GOT3 (cell line): ENCODE data around the gene CTSW.
A peak's percentile ranks its signal among the peaks of the same experiment; 100 is the strongest.

Experiments
- DNase-seq: peaks from one replicate; lab custom pipeline; 2025; ENCODE audit warnings: mixed read lengths; lab: John Stamatoyannopoulos, UW

The CTSW gene

DNA sequence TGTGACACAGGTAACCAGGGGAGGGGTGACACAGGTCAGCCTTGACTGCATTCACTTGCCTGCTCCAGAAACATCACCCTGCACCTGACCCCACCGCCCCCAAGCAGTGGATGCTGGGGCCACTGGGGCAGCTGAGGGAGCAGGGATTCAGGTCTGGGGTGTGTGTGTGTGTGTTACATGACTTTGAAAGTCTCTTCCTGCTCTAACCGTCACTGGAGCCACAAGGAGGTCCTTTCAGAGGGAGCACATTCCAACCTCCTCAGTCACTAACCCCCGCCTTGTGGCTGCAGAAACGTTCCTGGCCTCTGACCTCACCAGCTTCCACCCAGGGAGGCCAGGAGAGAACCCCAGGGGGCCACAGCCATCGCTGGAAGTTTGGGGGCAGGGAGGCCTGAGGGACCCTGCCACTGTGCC, 23.4 kb downstream of the CTSW start:
- DNase-seq, result no peak

DNA sequence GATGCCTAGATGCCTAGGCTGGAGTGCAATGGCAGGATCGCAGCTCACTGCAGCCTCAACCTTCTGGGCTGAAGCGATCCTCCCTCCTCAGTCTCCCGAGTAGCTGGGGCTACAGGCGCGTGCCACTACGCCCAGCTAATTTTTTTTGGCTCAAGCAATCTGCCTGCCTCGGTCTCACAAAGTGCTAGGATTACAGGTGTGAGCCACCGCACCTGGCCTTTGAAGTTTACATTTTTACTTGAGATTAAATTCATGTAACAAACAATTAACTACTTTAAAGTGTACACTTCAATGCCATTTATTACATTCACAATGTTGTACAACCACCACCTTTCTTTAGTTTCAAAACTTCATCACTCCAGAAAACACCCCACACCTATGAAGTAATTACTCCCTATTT, 24.1 kb downstream of the CTSW start:
- DNase-seq, result no peak

DNA sequence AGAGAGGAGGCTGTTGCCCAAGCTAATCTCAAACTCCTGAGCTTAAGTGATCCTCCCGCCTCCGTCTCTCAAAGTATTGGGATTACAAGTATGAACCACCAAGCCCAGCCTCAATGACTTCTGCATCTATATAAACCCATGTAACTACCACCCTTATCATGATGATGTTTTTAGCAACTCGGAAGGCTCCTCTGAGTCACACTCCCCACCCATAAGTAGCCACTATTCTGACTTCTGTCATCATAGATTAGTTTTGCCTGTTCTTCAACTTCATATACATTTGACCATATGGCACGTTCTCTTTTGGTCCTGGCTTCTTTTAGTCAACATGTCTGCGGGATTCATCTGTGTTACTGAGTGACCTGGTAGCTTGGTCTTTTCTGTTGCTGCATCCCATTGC, 27.0 kb downstream of the CTSW start:
- DNase-seq, result no peak

DNA sequence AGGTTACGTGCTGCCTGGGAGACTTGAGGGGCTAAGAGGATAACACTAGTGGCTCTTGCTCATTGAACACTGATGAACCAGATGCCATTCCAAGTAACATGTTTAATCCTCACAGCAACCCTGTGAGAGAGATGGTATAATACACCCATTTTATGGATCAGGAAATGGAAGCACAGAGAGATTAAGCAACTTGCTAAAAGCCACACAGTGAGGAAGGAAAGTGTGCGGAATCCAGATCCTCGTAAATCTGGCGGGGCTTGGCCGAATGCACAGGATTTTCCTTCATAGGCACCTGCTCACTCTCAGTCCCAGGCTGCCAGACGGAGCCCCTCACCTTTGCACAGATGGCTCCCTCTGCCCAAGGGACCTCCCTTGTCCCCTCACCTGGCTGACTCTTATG, 28.2 kb downstream of the CTSW start:
- DNase-seq, result no peak

DNA sequence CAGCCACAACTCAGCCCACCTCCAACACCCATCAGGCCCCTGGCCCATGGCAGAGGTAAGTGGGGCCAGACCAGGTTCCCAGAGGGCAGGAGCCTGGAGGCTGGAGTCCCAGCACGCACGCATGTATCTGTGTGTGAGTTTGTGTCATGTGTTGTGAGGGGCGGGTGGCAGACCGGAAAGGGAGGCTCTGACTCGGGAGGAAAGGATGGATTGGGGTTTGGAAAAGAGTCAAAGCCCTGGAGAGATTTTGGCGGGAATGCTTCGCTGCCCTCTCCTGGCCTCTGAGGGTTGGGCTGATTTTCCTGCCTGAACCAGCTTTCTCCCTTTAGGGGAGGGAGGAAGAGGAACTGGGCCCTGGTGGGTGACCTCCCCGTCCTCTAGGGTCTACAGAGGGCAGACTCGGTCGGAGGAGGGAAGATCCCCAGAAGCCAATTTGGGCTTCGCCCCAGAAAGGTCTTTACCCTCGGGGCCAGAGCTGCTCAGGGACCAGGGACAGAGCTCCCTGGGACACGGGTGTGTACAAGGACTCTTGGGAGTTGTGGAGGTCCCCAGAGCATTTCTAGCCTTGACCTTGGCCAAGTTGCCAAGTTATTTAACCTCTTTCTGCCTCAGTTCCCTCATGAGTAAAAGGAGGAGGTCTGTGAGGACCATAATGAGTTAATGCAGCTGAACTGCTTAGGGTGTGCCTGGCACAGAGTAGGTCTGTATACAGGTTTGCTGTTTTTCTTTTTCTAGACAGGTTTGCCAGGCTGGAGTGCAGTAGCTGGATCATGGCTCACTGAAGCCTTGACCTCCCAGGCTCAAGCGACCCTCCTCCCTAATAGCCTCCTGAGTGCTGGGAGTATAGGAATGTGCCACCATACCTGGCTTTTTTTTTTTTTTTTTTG, 32.3 kb downstream of the CTSW start:
- no peak for DNase-seq

DNA sequence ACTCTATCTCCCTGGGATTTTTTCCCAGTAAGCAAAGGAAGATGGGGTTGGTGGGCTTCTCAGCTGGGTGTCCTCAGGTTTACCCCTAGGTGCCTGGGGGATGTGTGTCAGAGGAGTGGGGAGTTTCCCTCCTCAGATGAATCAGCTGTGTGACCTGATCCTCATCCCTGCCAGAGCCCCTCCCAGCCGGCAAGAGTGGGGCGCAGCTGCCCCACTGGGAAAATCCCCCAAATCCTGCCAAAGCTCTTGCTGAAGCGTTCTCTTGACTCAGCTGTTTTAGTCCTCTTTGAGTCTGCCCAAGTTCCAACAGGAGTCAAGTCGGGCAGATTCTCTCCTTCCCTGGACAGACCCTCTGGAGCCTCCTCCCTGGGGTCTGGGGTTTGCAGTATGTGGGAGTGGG, 33.2 kb downstream of the CTSW start:
- no peak for DNase-seq

DNA sequence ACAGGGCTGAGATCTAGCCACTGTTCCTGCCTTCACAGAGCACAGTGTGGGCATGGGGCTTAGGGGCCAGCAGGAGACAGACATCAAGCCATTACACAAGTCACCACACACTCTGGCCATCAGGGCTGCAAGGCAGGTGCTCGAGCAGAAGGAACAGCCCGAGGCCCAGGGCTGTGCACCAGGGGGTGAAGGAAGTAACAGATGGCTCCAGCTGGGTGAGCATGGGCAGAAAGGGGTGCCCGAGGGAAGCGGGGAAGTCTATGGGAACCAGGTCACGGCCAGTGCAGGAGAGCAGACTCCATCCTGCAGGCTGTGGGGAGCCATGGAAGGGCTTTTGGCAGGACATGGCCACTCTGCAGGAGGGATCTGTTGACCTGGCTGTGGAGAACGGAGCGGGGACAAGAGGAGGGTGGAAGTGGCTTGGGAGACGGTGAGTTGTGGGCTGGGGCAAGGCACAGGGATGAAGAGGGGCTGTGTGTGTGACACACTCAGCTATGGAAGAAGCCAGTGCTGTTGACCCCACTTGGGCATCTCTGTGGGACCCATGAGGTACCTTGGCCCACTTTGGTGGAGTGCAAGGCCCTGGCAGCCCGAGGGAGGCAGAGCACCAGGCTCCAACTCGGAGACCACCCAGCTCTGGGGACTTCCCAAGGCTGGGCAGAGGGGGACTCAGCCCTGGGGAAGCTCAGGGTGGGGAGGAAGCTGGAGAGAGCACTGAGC, 35.6 kb downstream of the CTSW start:
- DNase-seq, result no peak

DNA sequence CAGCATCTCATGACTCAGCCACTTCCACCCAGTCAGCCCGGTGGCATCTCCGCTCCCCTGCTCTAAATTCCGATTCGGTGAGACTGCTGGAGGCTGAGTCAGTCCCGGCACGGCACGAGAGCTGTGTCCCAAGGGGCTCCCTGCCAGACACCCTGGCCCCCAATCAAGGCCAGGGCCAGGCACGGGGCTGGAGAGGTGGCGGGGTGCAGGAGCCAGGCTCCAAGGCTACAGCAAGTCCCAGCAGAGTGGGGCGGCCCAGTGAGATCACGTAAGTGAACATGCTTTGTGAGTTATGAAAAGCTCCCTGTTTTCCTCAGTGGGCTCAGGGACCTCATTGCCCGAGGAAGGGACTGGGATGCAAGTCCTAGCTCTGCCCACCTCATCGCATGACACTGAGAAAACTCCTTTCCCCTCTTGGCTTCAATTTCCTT, 36.2 kb downstream of the CTSW start:
- peak; percentile 69 for DNase-seq

DNA sequence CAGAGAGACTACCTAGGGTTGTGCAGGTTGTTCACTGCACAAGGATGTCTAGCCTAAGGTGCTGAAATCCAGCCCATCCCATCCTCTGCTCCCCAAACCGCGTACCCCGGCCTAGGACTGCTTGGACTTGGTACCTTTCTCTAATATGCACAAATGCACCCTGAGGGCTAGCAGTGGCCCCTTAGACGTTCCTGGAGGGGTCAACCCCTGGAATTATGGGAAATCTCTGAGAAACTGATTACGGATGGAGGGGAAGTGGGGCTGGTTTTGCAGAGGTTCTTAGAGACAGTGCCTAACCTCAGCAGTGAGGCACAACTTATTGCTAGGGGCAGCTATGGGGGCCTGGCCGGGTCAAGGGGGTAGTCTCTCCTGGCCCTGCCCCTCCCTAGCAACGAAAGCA, 36.8 kb downstream of the CTSW start:
- no peak for DNase-seq

DNA sequence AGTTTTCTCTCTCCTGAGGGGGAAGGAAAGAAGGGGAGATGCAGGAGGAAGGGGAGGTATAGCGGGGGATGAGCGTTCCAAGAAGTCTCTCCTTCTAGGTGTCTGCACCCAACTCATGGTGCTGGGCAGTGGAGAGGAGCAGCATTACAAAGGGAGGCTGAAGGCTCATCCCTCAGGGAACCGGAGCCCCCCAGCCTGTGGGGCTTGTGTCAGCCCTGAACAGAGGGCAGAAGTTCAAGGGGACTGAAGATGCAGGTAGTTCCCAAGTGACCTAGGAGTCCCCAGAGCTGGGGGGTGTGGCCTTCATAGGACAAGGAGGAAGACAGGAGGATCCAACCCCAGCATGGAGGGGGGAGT, 37.4 kb downstream of the CTSW start:
- no peak for DNase-seq

DNA sequence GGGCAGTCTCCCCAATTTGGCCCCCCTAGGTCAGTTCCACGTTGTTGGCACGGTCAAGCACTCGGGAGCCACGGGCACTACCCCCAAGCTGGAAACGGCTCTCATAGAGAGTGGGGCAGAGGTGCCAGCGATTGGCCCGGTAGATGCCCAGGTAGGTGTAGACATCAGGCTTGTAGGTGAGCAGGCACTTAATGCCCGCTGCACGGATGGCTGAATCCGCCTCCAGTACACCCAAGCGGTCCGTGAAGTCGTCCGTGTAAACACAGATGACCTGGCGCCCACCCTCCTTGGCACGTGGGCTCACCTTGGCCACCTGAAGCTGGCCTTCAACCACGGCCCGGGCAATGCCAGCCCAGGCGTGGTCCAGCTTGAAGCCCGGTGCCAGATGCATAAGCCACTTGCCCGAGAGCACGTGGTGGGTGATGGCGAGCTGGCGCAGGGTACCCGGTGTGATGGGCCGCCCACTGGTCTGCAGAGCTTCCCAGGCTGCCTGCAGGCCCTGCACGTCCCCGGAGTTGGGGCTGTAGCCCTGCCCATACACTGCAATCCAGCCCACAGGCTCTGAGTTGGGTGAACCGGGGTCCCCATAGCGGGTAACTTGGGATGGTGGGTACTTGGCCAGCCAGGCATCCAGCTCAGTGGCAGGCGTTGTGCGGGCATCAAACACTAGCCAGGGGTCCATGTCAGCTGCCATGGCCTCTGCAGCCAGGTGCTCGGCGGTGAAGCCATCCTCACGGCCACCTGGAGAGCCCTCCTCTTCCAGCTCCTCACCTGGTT, 38.0 kb downstream of the CTSW start:
- no peak for DNase-seq

DNA sequence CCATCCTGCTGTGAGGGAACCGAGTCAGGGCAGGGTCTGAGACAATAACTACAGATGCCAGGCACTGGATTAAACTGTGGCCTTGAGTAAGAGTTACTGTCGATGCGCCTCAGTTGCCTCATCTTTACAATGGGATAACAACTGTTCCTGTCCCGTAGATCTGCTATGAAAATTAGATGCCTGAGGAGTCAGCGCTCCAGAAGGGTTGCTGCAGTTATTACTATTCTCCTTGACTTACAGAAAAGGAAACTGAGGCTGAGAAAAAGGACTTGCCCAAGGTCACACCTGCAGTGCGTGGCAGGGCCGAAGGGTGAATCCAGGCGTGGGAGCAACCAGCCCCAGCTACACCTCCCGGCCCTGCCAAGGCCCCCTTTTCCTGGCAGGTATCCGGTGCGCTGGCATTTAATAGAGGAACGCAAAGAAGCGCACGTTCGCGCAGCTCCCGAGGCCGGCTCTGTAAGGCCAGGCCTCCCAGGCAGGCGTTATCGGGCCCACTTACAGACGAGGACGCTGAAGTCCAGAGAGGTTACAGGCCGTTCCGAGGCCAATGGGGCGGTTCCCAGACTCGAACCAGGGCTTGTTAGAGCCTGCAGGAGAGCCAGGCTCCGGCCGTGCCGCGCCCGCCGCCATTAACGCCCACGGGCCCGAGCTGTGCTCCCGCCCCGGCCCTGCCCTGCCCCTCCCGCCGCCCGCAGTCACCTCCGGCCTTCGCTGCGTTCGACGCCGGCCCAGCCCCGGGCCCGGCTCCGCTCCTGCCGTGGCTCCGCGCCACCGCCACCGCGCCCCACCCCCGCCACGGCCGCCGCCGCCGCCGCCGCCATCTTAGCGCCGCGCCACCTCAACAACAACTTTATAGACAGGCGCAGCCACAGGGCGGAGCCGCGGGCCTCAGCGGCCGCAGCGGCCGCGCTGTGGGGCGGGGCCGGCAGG, 38.8 kb downstream of the CTSW start, which contains the start of gene C11orf68:
Gene C11orf68 (minus strand): TSS at position 852 of the 930 bp plus-strand sequence. CDS start 31 bp downstream, at position 821.
- no peak for DNase-seq

DNA sequence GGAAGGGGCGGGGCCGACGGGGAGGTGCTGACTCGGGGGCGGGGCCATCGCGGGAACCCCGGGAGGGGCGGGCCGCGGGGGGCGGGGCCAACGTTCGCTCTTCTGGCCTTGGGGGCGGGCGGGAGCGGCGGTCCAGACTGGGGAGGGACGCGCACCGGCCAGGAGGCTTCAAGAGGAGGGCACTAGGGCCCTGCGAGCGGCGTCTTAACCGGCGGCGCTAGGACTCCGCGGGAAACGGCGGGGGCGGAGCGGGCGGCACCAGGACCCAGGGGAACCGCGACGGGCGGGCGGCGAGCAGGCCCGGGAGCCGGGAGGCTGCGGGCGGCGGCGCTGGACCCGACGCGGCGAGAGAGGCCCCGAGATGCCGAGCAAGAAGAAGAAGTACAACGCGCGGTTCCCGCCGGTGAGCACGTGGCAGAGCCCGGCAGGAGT, 39.5 kb downstream of the CTSW start, which contains the start of gene DRAP1:
Gene DRAP1 (plus strand): TSS at position 286 of the 432 bp plus-strand sequence. CDS start 76 bp downstream, at position 362.
- peak; percentile 86 for DNase-seq

DNA sequence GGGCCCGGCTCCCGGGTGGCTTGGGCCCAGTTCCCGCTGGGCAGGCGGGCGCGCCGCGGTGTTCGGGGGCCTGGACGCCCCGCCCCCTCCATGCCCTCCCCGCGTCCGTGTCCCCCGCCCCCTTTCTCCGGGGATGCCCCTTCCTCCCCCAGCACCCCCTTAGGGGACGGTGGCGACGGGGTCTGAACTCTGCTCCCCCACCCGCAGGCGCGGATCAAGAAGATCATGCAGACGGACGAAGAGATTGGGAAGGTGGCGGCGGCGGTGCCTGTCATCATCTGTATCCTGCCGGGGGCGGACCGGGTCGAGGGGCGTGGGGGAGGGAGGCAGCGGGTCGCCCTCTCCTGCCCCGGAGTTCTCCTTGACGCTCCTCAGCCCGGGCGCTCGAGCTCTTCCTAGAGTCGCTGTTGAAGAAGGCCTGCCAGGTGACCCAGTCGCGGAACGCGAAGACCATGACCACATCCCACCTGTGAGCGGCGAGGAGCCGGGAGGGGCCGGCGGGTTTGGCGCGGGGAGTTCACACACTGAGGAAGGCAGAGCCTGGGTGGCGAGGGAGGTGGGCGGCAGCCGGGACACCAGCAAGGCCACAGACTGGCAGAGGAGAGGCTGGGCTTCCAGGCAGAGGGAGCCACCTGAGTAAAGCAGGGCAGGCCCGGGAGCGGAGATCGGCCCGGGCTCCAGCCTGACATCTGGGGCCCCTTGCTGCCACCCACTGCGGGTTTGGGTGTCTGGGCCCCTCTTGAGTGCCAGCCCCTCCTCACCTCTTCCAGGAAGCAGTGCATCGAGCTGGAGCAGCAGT, 40.1 kb downstream of the CTSW start:
- DNase-seq, result no peak

DNA sequence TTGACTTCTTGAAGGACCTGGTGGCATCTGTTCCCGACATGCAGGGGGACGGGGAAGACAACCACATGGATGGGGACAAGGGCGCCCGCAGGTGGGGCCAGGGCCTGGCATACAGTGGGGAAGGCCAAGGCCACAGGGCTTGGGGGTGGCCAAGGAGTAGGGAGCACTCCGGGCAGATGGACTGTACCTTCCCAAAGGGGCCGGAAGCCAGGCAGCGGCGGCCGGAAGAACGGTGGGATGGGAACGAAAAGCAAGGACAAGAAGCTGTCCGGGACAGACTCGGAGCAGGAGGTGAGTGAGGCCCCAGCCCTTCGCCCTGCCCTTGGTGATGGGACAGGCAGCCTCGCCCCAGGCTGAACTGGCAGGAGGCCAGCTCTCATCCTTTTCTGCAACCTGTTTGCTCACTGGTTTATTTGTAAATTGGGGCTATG, 40.8 kb downstream of the CTSW start:
- no peak for DNase-seq

DNA sequence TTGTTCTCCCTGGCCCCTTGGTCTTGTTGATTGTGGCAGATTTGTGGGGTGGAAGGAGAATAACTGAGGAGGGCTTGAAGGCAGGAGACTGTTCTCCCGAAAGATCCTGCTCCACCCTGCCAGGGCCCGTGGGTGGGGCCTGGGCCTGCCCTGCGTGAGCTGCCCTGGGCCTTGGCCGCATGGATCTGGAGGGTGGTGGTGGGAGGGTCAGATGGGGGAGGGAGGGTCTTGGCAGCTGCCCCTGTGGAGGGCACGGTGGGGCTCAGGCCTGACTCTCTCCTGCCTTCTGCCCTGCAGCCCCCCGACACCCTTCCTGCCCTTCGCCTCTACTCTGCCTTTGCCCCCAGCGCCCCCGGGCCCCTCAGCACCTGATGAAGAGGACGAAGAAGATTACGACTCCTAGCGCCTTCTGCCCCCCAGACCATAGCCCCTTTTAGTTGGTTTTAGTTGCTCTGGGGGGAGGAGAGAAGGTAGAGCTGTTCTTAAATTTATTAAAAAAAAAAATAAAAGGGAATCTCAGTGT, 41.5 kb downstream of the CTSW start:
- DNase-seq, result no peak

DNA sequence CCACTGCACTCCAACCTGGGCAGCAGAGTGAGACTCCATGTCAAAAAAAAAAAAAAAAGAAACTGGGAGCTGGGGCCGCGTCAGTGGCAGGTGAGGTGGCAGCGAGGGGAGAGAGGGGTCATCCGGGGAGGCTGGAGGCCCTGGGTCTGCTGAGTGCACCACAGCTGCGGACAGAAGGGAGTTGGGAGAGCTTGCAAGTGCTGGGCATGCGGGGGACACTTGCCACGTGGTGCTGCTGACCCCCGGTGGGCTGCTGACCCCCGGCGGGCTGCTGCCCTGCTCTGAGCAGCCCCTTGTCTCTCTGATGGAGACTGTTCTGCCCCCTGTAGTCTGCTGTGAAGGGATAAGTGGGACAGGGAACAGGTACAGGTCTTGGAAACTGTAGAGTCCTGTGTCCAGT, 42.2 kb downstream of the CTSW start:
- no peak for DNase-seq

DNA sequence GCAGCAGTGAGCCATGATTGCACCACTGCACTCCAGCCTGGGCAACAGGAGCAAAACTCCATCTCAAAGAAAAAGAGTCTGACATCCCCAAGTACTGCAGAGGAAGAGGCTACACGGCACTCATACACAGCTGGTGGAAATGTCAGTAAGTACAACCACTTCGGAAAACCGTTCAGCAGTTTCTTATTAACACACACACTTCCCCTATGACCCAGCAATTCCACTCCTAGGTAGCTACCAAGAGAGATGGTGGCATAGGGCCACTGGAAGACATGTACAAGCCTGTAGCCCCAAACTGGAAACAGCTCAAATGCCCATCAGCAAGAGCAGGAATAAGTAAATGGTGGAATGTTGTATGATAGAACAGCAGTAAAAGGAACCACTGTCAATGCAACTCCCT, 42.9 kb downstream of the CTSW start:
- DNase-seq, result no peak

DNA sequence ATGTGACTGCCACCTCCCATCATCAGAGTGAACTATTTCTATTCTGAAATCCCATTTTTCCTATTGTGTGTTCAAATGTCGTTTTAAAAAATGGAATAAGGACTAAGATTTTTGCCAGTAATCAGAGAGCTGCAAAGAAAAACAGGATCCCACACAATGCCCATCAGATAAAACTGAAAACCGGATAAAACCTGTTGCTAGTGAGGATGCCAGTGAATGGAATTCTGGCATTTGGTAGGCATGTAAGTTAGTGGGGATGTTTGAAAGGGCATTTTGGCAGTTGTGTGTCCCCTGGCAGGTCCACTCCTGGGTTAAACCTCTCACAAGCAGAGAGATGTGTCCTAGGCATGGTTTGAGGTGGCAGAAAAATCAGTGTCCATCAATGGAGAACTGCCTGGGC, 45.8 kb downstream of the CTSW start:
- no peak for DNase-seq

DNA sequence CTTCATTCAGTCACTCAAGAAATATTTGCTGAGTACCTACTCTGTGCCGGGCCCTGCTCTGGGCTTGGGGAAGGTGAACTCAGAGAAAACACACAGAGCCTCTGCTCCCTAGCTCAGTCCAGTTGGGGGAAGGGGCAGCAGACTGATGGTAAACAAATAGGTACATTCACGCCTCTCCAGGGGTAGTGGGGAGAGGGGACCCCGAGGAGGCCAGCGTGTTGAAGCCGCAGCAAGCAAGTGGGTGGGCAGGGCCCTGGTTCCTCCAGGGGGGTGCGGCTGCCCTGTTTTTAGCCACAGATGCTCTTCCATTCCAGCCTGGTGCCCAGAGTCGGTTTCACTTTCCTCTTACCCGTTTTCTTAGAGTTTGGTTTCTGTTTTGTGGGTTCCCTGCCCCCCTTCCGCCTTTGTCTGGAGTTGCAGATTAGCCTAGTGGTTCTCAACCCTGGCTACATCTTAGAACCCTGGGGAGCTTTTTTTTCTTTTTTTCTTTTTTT, 48.3 kb downstream of the CTSW start:
- DNase-seq, result no peak
